HepG2 (cell line): ENCODE measurements around the gene PLEKHG2. TPM values are rescaled to one million over a fixed set of nuclear protein-coding genes. Genes with fewer than 3 reads are reported as not detected.
A peak's percentile ranks its signal among the peaks of the same experiment; 100 is the strongest.

Experiments used
- ATAC-seq: fragments of 200-7000 bp; cut with Tn5 transposase; 3 replicates; pipeline ENCODE4 v1.9.1; 2020; ENCODE audit warnings: mild to moderate bottlenecking, moderate library complexity
- BruUV-seq: library from RNA; stranded (reverse); fragments of 400-500 nt; replicated peaks from 2 replicates; lab custom pipeline; 2021; lab: Mats Ljungman, UMichigan
- CTCF ChIA-PET: fragments of 300-600 bp; formaldehyde crosslinking; extraction: SDS; loops from one replicate; lab custom pipeline; 2021; ENCODE audit warnings: low total read pairs, inconsistent platforms, low intra/inter-chr PET ratio; lab: Yijun Ruan, JAX
- POLR2A ChIA-PET: fragments of 350-600 bp; sonication (Branson Sonifier 250); formaldehyde crosslinking; loops from one replicate; lab custom pipeline; 2020; ENCODE audit warnings: antibody characterized with exemption, inconsistent platforms; lab: Yijun Ruan, JAX
- DNase-seq: peaks from one replicate; pipeline ENCODE4 v3.0.0-alpha.2; 2015; ENCODE audit warnings: low spot score
- FAIRE-seq: peaks from 3 replicates; lab custom pipeline; 2011; peaks lifted over from hg19 to GRCh38; lab: Jason Lieb, UNC
- H2AFZ ChIP-seq: one replicate; pipeline ENCODE4 v1.6.1; 2011; ENCODE audit warnings: low read length, inconsistent platforms
- H3K27ac ChIP-seq: fragments of 300-600 bp; 3 replicates; pipeline ENCODE4 v1.8.0; 2011; ENCODE audit warnings: mixed run types, mild to moderate bottlenecking, mixed read lengths, low read length, inconsistent platforms; ENCODE audit not compliant: insufficient read depth; ENCODE audit errors: extremely low read length
- H3K27me3 ChIP-seq, 2 experiments: fragments of 200-600 bp in 1 of 2; 2 replicates in 1 of 2; 3 replicates in 1 of 2; pipeline versions ENCODE4 v1.6.0 to v1.8.0; 2011; ENCODE audit warnings: low read length in 2 of 2, mild to moderate bottlenecking in 2 of 2, moderate library complexity in 2 of 2, inconsistent platforms in 1 of 2; ENCODE audit not compliant: insufficient read depth in 2 of 2, control insufficient read depth in 1 of 2
- H3K36me3 ChIP-seq, 2 experiments: fragments of 200-600 bp in 1 of 2; replicated peaks in 1 of 2; 2 replicates in 1 of 2; 3 replicates in 1 of 2; pipeline versions ENCODE4 v1.5.1 to v1.8.0; 2011; ENCODE audit warnings: low read length in 2 of 2, inconsistent platforms in 1 of 2; ENCODE audit not compliant: insufficient read depth in 2 of 2, control insufficient read depth in 1 of 2
- H3K4me1 ChIP-seq: 2 replicates; pipeline ENCODE4 v1.5.1; 2012; ENCODE audit warnings: low read length, inconsistent platforms; ENCODE audit not compliant: insufficient read depth
- H3K4me2 ChIP-seq: 2 replicates; pipeline ENCODE4 v1.6.0; 2011; ENCODE audit warnings: low read depth, low read length, inconsistent platforms
- H3K4me3 ChIP-seq, 3 experiments: fragments of 200-600 bp in 1 of 3; sonication (generic), shearing (Covaris generic) in 1 of 3; replicated peaks in 1 of 3; 2 replicates each; pipeline ENCODE4 v1.5.1; 2011 to 2016; ENCODE audit warnings: low read length in 3 of 3, inconsistent platforms in 2 of 3, low read depth in 2 of 3, mild to moderate bottlenecking in 2 of 3, control low read depth in 1 of 3, mixed read lengths in 1 of 3; ENCODE audit not compliant: insufficient read depth in 1 of 3
- H3K79me2 ChIP-seq: one replicate; pipeline ENCODE4 v1.6.1; 2011; ENCODE audit warnings: low read length, inconsistent platforms; ENCODE audit not compliant: insufficient read depth
- H3K9ac ChIP-seq: 2 replicates; pipeline ENCODE4 v1.6.0; 2011; ENCODE audit warnings: mild to moderate bottlenecking, low read depth, low read length, inconsistent platforms; ENCODE audit not compliant: insufficient read depth
- H3K9me3 ChIP-seq: 2 replicates; pipeline ENCODE4 v1.5.1; 2012; ENCODE audit warnings: mild to moderate bottlenecking, low read length
- H4K20me1 ChIP-seq: 2 replicates; pipeline ENCODE4 v1.6.0; 2011; ENCODE audit warnings: inconsistent platforms, mild to moderate bottlenecking, low read length, moderate library complexity; ENCODE audit not compliant: insufficient read depth
- DPF2 ChIP-seq: sonication (generic); formaldehyde crosslinking; IDR thresholded peaks from 2 replicates; pipeline ENCODE4 v1.4.0; 2020; ENCODE audit warnings: mild to moderate bottlenecking, low read depth, missing genetic modification reagents, borderline replicate concordance
- FLYWCH1 ChIP-seq: sonication (generic); formaldehyde crosslinking; IDR thresholded peaks from 2 replicates; pipeline ENCODE4 v1.8.1; 2023; ENCODE audit warnings: mild to moderate bottlenecking, missing genetic modification reagents
- FOSL2 ChIP-seq: sonication (generic); formaldehyde crosslinking; IDR thresholded peaks from 2 replicates; pipeline ENCODE4 v1.4.0; 2020; ENCODE audit warnings: missing genetic modification reagents
- MEIS2 ChIP-seq: sonication (generic); formaldehyde crosslinking; IDR thresholded peaks from 2 replicates; pipeline ENCODE4 v1.9.0; 2021; ENCODE audit warnings: mild to moderate bottlenecking, missing genetic modification reagents
- MXI1 ChIP-seq: IDR thresholded peaks from 3 replicates; pipeline ENCODE4 v1.6.1; 2012; ENCODE audit warnings: low read depth, low read length, inconsistent platforms, borderline replicate concordance
- NCOA1 ChIP-seq: sonication (generic); formaldehyde crosslinking; IDR thresholded peaks from 2 replicates; pipeline ENCODE4 v1.9.0; 2021; ENCODE audit warnings: missing genetic modification reagents
- SCMH1 ChIP-seq: sonication (generic); formaldehyde crosslinking; IDR thresholded peaks from 2 replicates; pipeline ENCODE4 v1.9.0; 2021; ENCODE audit warnings: missing genetic modification reagents, mild to moderate bottlenecking, borderline replicate concordance
- SNRNP70 ChIP-seq: fragments of 200-400 bp; formaldehyde crosslinking; IDR thresholded peaks from 2 replicates; pipeline ENCODE4 v1.6.1; 2017; ENCODE audit warnings: mild to moderate bottlenecking, low read depth, low read length, moderate library complexity
- ZFX ChIP-seq: sonication (generic); formaldehyde crosslinking; IDR thresholded peaks from 2 replicates; pipeline ENCODE4 v1.4.0; 2020; ENCODE audit warnings: mild to moderate bottlenecking, low read depth, missing genetic modification reagents, moderate library complexity
- ZFY ChIP-seq: sonication (generic); formaldehyde crosslinking; IDR thresholded peaks from 2 replicates; pipeline ENCODE4 v1.4.0; 2020; ENCODE audit warnings: missing genetic modification reagents
- ZMYM3 ChIP-seq: sonication (generic); formaldehyde crosslinking; IDR thresholded peaks from 2 replicates; pipeline ENCODE4 v1.5.1; 2020; ENCODE audit warnings: mild to moderate bottlenecking, missing genetic modification reagents
- ZNF260 ChIP-seq: sonication (generic); formaldehyde crosslinking; IDR thresholded peaks from 2 replicates; pipeline ENCODE4 v1.4.0; 2020; ENCODE audit warnings: missing genetic modification reagents, low read depth, mild to moderate bottlenecking, borderline replicate concordance
- ZNF747 ChIP-seq: sonication (generic); formaldehyde crosslinking; IDR thresholded peaks from 2 replicates; pipeline ENCODE4 v1.8.1; 2023; ENCODE audit warnings: missing genetic modification reagents, mild to moderate bottlenecking, borderline replicate concordance
- ZNF766 ChIP-seq: sonication (generic); formaldehyde crosslinking; IDR thresholded peaks from 2 replicates; pipeline ENCODE4 v1.5.0; 2020; ENCODE audit warnings: missing genetic modification reagents, borderline replicate concordance
- ZNF768 ChIP-seq: sonication (generic); formaldehyde crosslinking; IDR thresholded peaks from 2 replicates; pipeline ENCODE4 v1.4.0; 2020; ENCODE audit warnings: missing genetic modification reagents
- WGBS: methylation state at CpG from one replicate; pipeline ENCODE4 v1.1.6; 2017; ENCODE audit warnings: low lambda C conversion rate; 5-methylcytosine and 5-hydroxymethylcytosine counted together
- in situ Hi-C: cut with HindIII; loops from 2 replicates; pipeline ENCODE4 v1.10.0; 2017; ENCODE audit warnings: low pct_unique_long_range_greater_than_20kb; ENCODE audit not compliant: extremely low pct_ligation_motif_present
- intact Hi-C: fragments of 100-400 bp; cut with micrococcal nuclease; formaldehyde crosslinking; loops from one replicate; pipeline ENCODE4 v1.10.0; 2022; ENCODE audit not compliant: unreplicated experiment
- polyA plus RNA-seq, 8 experiments: library from polyadenylated mRNA; depleted of rRNA in 3 of 8; stranded (reverse) in 7 of 8; unstranded in 1 of 8; fragments of >200 nt; fragmentation: Illumina TruSeq in 4 of 8; extraction: Trizol in 4 of 8; gene quantifications; 2 replicates each; pipeline versions ENCODE4 v1.2.1 to v1.2.3, GENCODE V29; 2011 to 2016; ENCODE audit warnings: low read depth in 4 of 8, missing spikeins in 1 of 8, mixed read lengths in 1 of 8; ENCODE audit not compliant: insufficient read depth in 1 of 8
- total RNA-seq, 5 experiments: library from RNA; depleted of rRNA; stranded (reverse); fragments of >200 nt; fragmentation: Illumina TruSeq; extraction: Trizol; gene quantifications; 2 replicates each; pipeline ENCODE4 v1.2.3, GENCODE V29; 2016; ENCODE audit warnings: low read depth in 1 of 5
- TF ChIP-seq, protein P1 (sequence below): sonication (generic); formaldehyde crosslinking; IDR thresholded peaks from 2 replicates; pipeline ENCODE4 v1.4.0; 2020; ENCODE audit warnings: missing genetic modification reagents, borderline replicate concordance

Gene PLEKHG2
- total and polyA plus RNA-seq, 2 of the 13 experiments (the other 11 are each of a cell fraction or from before 2014, with no cell fraction given): 3.6 to 6.8 TPM

- H2AFZ ChIP-seq: no peak overlapping the region
- TF ChIP-seq ZNF768 (peak; percentile 82), FLYWCH1 (CRISPR knock-in tag) (no peak), ZNF766 (CRISPR knock-in tag) (no peak), ZFY (CRISPR knock-in tag) (no peak), ZMYM3 (CRISPR knock-in tag) (peak; percentile 32; the same call in 1 of the 2 replicates), NCOA1 (CRISPR knock-in tag) (no peak), SNRNP70 (no peak), ZNF260 (no peak), MEIS2 (no peak), SCMH1 (CRISPR knock-in tag) (no peak), ZFX (CRISPR knock-in tag) (no peak), FOSL2 (CRISPR knock-in tag) (no peak), ZNF747 (CRISPR knock-in tag) (no peak), MXI1 (no peak), DPF2 (no peak)
- TF ChIP-seq, protein P1, sequence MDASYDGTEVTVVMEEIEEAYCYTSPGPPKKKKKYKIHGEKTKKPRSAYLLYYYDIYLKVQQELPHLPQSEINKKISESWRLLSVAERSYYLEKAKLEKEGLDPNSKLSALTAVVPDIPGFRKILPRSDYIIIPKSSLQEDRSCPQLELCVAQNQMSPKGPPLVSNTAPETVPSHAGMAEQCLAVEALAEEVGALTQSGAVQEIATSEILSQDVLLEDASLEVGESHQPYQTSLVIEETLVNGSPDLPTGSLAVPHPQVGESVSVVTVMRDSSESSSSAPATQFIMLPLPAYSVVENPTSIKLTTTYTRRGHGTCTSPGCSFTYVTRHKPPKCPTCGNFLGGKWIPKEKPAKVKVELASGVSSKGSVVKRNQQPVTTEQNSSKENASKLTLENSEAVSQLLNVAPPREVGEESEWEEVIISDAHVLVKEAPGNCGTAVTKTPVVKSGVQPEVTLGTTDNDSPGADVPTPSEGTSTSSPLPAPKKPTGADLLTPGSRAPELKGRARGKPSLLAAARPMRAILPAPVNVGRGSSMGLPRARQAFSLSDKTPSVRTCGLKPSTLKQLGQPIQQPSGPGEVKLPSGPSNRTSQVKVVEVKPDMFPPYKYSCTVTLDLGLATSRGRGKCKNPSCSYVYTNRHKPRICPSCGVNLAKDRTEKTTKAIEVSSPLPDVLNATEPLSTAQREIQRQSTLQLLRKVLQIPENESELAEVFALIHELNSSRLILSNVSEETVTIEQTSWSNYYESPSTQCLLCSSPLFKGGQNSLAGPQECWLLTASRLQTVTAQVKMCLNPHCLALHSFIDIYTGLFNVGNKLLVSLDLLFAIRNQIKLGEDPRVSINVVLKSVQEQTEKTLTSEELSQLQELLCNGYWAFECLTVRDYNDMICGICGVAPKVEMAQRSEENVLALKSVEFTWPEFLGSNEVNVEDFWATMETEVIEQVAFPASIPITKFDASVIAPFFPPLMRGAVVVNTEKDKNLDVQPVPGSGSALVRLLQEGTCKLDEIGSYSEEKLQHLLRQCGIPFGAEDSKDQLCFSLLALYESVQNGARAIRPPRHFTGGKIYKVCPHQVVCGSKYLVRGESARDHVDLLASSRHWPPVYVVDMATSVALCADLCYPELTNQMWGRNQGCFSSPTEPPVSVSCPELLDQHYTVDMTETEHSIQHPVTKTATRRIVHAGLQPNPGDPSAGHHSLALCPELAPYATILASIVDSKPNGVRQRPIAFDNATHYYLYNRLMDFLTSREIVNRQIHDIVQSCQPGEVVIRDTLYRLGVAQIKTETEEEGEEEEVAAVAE (CRISPR knock-in tag): no peak
- H3K4me2 ChIP-seq: no peak overlapping the region
- H4K20me1 ChIP-seq: no peaks in the 10 kb centered on the region
- ChIA-PET CTCF (no interaction called here), POLR2A (interaction anchor here (3.2 kb wide), 1 partner anchor 16 kb away, joined by 14 read pairs; the partner anchor contains the start of gene RPS16)
- H3K9me3 ChIP-seq: no peaks in the 10 kb centered on the region
- whole genome bisulfite sequencing: 93% methylated on average over 8 of the region's 9 CpGs
- no peak overlapping the region for H3K4me3 ChIP-seq
- H3K27me3 ChIP-seq: no peaks in the 10 kb centered on the region
- DNase-seq: no peak
- no peak overlapping the region for H3K9ac ChIP-seq
- H3K4me1 ChIP-seq: peaks cover 28% of the 10 kb centered on the region
- peaks cover 2% of the 10 kb centered on the region for H3K79me2 ChIP-seq
- FAIRE-seq: no peak
- ATAC-seq: no peak
- intact Hi-C loops: loop anchor here (10.0 kb wide), 1 partner anchor 116 kb away; the partner anchor contains the start of gene EID2B
- BruUV-seq: no TSS peak
- in situ Hi-C loops: no loop called here
- peaks cover 4 to 10% of the 10 kb centered on the region in 2 experiments; a peak in 4 of 5 replicates for H3K36me3 ChIP-seq
- no peak overlapping the region for H3K27ac ChIP-seq
These were observed 6.5 kb downstream of the PLEKHG2 start for GRCh38 chr19:39419003-39419402.
